PFSK-1 (cell line): ENCODE results near the gene LRIT2.

Experiments
- FOXP2 ChIP-seq: optimal IDR thresholded peaks from 2 replicates; pipeline ENCODE3; 2011; ENCODE audit warnings: borderline replicate concordance, control low read depth, inconsistent platforms; ENCODE audit not compliant: insufficient read depth; ENCODE audit errors: extremely low read length, extremely low read depth
- POLR2AphosphoS5 ChIP-seq: IDR thresholded peaks from 2 replicates; pipeline ENCODE4 v1.6.1; 2012; ENCODE audit warnings: low read depth, mild to moderate bottlenecking, control low read depth, low read length, moderate library complexity

DNA sequence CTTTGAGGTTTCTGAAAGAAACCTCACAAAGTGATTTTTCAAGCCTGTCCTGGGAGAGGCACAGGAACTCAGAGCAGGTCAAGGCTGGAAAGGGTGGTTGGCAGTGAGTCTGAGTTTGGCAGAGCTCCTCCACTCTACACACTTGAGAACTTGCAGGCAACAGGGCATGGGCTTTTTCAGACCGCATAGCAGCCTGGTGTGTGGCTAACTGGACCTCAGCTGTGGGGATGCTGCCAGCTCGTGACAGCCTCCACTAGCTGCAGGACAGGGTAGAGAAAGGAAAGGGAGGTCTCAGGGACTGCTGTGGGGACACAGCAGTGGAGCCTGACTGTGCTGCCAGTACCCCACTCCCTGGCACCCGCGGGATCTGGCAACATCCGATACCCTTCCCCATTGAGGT, 28.4 kb downstream of the LRIT2 start:
- TF ChIP-seq FOXP2 (no peak), POLR2AphosphoS5 (no peak)
